OCI-LY3 (cell line): ENCODE data around the gene DIPK1C.

Experiments
- H2AFZ ChIP-seq: fragments of 200-600, 300-600 bp; shearing (Covaris generic); 2 replicates; pipeline ENCODE4 v1.6.0; 2014; ENCODE audit warnings: antibody characterized with exemption, low read depth, low read length
- H3K27ac ChIP-seq: fragments of 200-600, 300-600 bp; sonication (generic); 2 replicates; pipeline ENCODE4 v1.5.1; 2014; ENCODE audit warnings: mild to moderate bottlenecking, low read length, moderate library complexity, mixed read lengths
- H3K27me3 ChIP-seq: fragments of 200-600, 300-600 bp; sonication (generic); 2 replicates; pipeline ENCODE4 v1.6.1; 2014; ENCODE audit warnings: low read depth, low read length, mixed read lengths
- H3K36me3 ChIP-seq: fragments of 200-600, 300-600 bp; sonication (generic); replicated peaks from 2 replicates; pipeline ENCODE3; 2014; ENCODE audit warnings: low read depth, low read length, mixed read lengths
- H3K4me1 ChIP-seq: fragments of 300-600, 200-600 bp; sonication (generic); 2 replicates; pipeline ENCODE4 v1.6.1; 2014; ENCODE audit warnings: low read length, mixed read lengths
- H3K4me2 ChIP-seq: fragments of 200-600, 300-600 bp; sonication (generic); 2 replicates; pipeline ENCODE4 v1.6.1; 2014; ENCODE audit warnings: low read length, mixed read lengths
- H3K4me3 ChIP-seq: fragments of 300-600, 200-600 bp; sonication (generic); 2 replicates; pipeline ENCODE4 v1.5.1; 2014; ENCODE audit warnings: antibody characterized with exemption, mild to moderate bottlenecking, low read length, moderate library complexity
- H3K79me2 ChIP-seq: fragments of 300-600, 200-600 bp; shearing (Covaris generic); 2 replicates; pipeline ENCODE4 v1.6.1; 2014; ENCODE audit warnings: mild to moderate bottlenecking, low read length, mixed read lengths
- H3K9ac ChIP-seq: fragments of 300-600, 200-600 bp; shearing (Covaris generic); 2 replicates; pipeline ENCODE4 v1.6.0; 2014; ENCODE audit warnings: mild to moderate bottlenecking, low read length, moderate library complexity
- H3K9me3 ChIP-seq: fragments of 200-600, 300-600 bp; shearing (Covaris generic); 2 replicates; pipeline ENCODE4 v1.6.1; 2014; ENCODE audit warnings: low read length, mixed read lengths; ENCODE audit not compliant: insufficient read depth
- H4K20me1 ChIP-seq: fragments of 200-600, 300-600 bp; sonication (generic); 2 replicates; pipeline ENCODE4 v1.6.1; 2016; ENCODE audit warnings: low read length, mixed read lengths; ENCODE audit not compliant: insufficient read depth
- EZH2phosphoT487 ChIP-seq: fragments of 200-600 bp; shearing (Covaris generic); IDR thresholded peaks from 2 replicates; pipeline ENCODE4 v1.6.1; 2018; ENCODE audit warnings: antibody characterized with exemption, mixed run types, low read depth
- TF ChIP-seq, protein P1 (sequence below): fragments of 200-600, 300-600 bp; sonication (generic); IDR thresholded peaks from 2 replicates; pipeline ENCODE4 v1.5.1; 2014; ENCODE audit warnings: antibody characterized with exemption, low read length, low read depth

Gene DIPK1C

DNA sequence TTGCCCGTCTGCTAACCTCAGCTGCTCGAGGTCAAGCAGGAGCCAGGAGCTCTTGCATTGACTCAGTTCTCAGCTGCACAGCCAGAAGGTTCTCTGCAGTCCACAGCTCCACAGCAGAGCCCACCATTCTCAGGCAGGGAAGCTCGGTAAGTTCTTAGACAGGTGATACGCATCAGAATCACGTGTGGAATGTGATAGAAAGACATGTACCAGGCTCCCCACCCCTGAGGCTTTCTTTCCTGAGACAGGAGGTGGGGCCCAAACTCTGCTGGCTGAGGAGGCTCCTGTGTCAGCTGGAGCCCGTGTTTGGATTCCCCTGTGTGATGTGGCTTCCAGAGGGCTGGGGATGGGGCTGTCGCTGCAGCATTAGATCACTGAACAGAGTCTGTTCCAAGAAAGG, 28.0 kb downstream of the DIPK1C start:
- Histone ChIP-seq H3K9ac (no peak overlapping the region), H3K79me2 (no peaks in the 10 kb centered on the region), H3K9me3 (no peaks in the 10 kb centered on the region), H3K36me3 (no peaks in the 10 kb centered on the region), H3K4me2 (no peak overlapping the region), H2AFZ (no peak overlapping the region), H3K4me1 (no peaks in the 10 kb centered on the region), H3K27ac (no peak overlapping the region), H4K20me1 (no peaks in the 10 kb centered on the region), H3K27me3 (peaks cover 29% of the 10 kb centered on the region; the same call in 1 of the 2 replicates), H3K4me3 (no peak overlapping the region)
- TF ChIP-seq EZH2phosphoT487, result no peak
- TF ChIP-seq, protein P1, sequence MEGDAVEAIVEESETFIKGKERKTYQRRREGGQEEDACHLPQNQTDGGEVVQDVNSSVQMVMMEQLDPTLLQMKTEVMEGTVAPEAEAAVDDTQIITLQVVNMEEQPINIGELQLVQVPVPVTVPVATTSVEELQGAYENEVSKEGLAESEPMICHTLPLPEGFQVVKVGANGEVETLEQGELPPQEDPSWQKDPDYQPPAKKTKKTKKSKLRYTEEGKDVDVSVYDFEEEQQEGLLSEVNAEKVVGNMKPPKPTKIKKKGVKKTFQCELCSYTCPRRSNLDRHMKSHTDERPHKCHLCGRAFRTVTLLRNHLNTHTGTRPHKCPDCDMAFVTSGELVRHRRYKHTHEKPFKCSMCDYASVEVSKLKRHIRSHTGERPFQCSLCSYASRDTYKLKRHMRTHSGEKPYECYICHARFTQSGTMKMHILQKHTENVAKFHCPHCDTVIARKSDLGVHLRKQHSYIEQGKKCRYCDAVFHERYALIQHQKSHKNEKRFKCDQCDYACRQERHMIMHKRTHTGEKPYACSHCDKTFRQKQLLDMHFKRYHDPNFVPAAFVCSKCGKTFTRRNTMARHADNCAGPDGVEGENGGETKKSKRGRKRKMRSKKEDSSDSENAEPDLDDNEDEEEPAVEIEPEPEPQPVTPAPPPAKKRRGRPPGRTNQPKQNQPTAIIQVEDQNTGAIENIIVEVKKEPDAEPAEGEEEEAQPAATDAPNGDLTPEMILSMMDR, result no peak

DNA sequence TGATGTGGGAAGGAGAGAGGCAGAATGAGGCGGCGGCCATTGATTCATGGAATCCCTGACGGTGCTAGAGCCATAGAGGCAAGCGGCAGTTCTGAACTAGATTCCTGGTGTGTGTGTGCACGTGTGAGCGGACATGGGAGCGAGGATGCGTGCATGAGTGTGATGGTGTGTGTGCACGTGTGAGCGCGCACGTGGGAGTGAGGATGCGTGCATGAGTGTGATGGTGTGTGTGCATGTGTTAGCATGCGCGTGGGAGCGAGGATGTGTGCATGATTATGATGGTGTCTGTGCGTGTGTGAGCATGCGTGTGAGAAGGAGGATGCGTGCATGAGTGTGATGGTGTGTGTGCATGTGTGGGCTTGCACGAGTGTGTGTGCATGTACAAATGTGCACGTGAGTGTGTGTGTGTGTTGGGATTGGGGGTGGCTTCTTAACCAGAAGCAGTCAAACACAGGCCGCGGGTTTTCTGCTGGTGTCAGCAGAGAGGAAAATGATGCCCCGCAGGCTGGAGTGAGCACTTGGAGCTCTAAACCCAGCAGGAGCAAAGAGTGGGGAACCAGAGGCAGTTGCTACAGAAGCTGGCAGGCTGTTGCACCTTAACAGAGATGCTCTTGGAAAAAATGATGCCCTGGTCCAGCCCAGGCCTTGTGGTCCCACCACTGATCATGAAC, 29.5 kb downstream of the DIPK1C start:
- Histone ChIP-seq H3K27ac (no peak overlapping the region), H3K36me3 (no peaks in the 10 kb centered on the region), H3K4me3 (no peak overlapping the region), H2AFZ (no peak overlapping the region), H3K79me2 (no peaks in the 10 kb centered on the region), H3K9ac (no peak overlapping the region), H3K27me3 (peaks cover 25% of the 10 kb centered on the region; the same call in 1 of the 2 replicates), H3K9me3 (no peaks in the 10 kb centered on the region), H4K20me1 (no peaks in the 10 kb centered on the region), H3K4me2 (no peak overlapping the region), H3K4me1 (no peaks in the 10 kb centered on the region)
- TF ChIP-seq, protein P1, result no peak
- TF ChIP-seq EZH2phosphoT487, result no peak

DNA sequence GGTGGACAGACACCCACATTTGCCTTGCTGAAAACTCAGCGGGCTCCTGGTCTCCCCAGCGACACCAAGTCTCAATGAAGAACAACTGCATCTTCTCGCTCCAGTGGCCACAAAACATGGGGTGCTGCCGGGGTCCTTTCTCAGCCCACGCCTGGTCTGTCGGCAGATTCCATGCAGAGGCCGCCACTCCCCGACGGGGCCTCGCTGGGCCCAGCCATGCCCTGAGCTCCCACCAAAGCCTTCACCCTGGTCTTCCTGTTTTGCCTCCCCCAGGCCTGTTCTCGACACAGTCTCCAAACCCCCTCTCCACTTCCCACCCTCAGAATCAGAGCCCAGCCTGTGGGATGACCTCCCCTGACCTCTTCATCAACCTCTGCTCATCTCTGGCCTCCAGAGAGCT, 31.2 kb downstream of the DIPK1C start:
- no peaks in the 10 kb centered on the region for H3K79me2 ChIP-seq
- H3K9ac ChIP-seq, result no peak overlapping the region
- H3K36me3 ChIP-seq, result no peaks in the 10 kb centered on the region
- H3K27me3 ChIP-seq, result peaks cover 28% of the 10 kb centered on the region; the same call in 1 of the 2 replicates
- H3K4me3 ChIP-seq, result no peak overlapping the region
- TF ChIP-seq, protein P1, result no peak
- H4K20me1 ChIP-seq, result no peaks in the 10 kb centered on the region
- no peak overlapping the region for H3K27ac ChIP-seq
- no peak overlapping the region for H2AFZ ChIP-seq
- H3K9me3 ChIP-seq, result no peaks in the 10 kb centered on the region
- H3K4me2 ChIP-seq, result no peak overlapping the region
- H3K4me1 ChIP-seq, result no peaks in the 10 kb centered on the region

DNA sequence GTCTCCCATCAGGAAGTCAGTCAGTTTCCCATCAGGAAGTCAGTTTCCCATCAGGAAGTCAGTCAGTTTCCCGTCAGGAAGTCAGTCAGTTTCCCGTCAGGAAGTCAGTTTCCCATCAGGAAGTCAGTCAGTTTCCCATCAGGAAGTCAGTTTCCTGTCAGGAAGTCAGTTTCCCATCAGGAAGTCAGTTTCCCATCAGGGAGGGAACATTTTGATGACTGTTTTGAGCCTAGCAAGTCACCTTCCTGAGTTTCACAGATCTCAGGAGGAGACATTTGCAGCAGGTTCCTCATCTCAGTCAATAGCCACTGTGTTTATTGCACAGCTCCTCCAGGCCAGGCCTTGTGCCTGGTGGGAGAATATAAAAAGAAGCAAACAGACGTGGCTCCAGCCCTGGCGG, 31.9 kb downstream of the DIPK1C start:
- Histone ChIP-seq H3K4me1 (no peaks in the 10 kb centered on the region), H4K20me1 (no peaks in the 10 kb centered on the region), H3K9me3 (no peaks in the 10 kb centered on the region), H2AFZ (no peak overlapping the region), H3K9ac (no peak overlapping the region), H3K4me3 (no peak overlapping the region), H3K27ac (no peak overlapping the region), H3K79me2 (no peaks in the 10 kb centered on the region), H3K36me3 (no peaks in the 10 kb centered on the region), H3K4me2 (no peak overlapping the region), H3K27me3 (peaks cover 29% of the 10 kb centered on the region; the same call in 1 of the 2 replicates)
- TF ChIP-seq, protein P1, result no peak
- TF ChIP-seq EZH2phosphoT487, result no peak
